GM12875 (cell line): ENCODE results near the gene LAMTOR4.
"Not testable (repeated sequence)": the region's sequence is repeated elsewhere in the genome, so short reads cannot be mapped to it uniquely, and the experiment has no call there.

Experiments used
- H3K4me3 ChIP-seq: one replicate; pipeline ENCODE4 v1.5.1; 2011; ENCODE audit warnings: low read depth, low read length, control low read depth
- TF ChIP-seq, protein P1 (sequence below): IDR thresholded peaks from 2 replicates; pipeline ENCODE4 v1.5.1; 2011; ENCODE audit warnings: low read depth, mild to moderate bottlenecking, control low read depth, inconsistent platforms, low read length, moderate library complexity, borderline replicate concordance; ENCODE audit not compliant: insufficient read depth

The LAMTOR4 gene

DNA sequence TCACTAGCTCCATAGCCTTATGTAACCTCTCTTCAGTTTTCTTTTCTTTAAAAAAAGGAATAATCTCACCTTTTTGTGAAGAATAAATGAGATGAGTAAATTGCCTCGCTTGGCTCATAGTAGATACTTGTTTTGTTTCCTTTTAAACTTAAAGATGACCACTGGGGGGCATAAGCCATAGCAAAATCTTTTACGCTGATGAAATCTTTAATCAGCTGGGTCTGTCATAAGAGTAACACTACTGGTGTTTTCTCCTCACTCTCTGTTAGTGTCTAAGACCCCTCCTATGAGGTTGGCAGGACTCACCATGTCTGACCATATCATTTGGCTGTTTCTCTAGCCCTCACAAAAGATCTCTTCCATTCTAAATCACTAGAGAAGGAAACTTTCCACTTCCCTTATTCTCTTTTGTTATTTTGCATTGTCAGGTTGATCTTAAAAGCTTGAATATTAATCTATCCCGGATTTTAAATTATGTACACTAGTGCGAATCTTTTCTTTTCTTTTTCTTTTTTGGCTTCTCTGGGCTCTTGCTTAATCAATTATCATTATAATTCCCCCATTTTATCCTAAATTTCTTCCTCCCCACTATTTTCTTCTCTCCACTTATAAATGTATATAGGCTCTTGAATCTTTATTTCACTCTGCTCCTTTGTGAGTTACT is 41.5 kb downstream of the LAMTOR4 start:
- no peak overlapping the region for H3K4me3 ChIP-seq
- TF ChIP-seq, protein P1, sequence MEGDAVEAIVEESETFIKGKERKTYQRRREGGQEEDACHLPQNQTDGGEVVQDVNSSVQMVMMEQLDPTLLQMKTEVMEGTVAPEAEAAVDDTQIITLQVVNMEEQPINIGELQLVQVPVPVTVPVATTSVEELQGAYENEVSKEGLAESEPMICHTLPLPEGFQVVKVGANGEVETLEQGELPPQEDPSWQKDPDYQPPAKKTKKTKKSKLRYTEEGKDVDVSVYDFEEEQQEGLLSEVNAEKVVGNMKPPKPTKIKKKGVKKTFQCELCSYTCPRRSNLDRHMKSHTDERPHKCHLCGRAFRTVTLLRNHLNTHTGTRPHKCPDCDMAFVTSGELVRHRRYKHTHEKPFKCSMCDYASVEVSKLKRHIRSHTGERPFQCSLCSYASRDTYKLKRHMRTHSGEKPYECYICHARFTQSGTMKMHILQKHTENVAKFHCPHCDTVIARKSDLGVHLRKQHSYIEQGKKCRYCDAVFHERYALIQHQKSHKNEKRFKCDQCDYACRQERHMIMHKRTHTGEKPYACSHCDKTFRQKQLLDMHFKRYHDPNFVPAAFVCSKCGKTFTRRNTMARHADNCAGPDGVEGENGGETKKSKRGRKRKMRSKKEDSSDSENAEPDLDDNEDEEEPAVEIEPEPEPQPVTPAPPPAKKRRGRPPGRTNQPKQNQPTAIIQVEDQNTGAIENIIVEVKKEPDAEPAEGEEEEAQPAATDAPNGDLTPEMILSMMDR = peak; percentile 12; the same call in 1 of the 2 replicates

DNA sequence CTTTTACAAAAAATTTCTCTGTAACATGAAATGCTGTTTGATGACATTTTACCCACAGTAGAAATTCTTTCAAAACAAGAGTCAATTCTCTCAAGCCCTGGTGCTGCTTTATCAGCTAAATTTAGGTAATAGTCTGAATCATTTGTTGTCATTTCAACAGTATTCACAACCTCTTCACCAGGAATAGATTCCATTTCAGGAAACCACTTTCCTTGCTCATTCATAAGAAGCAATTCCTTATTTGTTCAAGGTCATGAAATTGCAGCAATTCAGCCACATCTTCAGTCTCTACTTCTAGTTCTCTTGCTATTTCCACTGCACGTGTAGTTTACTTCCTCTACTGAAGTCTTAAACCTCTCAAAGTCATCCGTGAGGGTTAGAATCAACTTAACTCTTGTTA is 43.1 kb downstream of the LAMTOR4 start:
- no peak overlapping the region for H3K4me3 ChIP-seq
- TF ChIP-seq, protein P1 = no peak

DNA sequence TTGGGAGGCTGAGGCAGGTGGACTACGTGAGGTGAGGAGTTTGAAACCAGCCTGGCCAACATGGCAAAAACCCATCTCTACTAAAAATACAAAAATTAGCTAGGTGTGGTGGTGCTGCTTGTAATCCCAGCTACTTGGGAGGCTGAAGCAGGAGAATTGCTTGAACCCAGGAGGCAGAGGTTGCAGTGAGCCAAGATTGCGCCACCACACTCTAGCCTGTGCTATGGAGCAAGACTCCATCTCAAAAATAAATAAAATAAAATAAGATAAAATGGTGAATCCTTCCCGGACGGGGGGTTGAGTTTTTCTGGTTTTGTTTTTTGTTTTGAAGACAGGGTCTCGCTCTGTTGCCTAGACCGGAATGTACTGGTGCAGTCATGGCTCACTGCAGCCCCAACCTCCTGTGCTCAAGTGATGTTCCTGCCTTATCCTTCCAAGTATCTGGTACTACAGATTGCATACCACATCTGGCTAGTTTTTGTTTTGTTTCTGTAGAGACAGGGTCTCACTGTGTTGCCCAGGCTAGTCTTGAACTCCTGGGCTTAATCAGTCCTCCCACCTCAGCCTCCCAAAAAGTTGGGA is 43.7 kb downstream of the LAMTOR4 start:
- not testable (repeated sequence) for H3K4me3 ChIP-seq

DNA sequence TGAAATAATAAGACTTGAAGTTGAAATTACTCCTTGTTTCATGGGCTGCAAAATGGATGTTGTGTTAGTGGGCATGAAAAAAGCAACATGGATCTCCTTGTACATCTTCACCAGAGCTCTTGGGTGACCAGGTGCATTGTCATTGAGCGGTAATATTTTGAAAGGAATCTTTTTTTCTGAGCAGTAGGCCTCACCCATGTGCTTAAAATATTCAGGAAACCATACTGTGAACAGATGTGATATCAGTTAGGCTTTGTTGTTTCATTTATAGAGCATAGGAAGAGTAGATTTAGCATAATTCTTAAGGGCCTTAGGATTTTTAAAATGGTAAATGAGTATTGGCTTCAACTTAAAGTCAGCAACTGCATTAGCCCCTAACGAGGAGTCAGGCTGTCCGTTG is 44.3 kb downstream of the LAMTOR4 start:
- TF ChIP-seq, protein P1 = no peak
- H3K4me3 ChIP-seq = no peak overlapping the region

DNA sequence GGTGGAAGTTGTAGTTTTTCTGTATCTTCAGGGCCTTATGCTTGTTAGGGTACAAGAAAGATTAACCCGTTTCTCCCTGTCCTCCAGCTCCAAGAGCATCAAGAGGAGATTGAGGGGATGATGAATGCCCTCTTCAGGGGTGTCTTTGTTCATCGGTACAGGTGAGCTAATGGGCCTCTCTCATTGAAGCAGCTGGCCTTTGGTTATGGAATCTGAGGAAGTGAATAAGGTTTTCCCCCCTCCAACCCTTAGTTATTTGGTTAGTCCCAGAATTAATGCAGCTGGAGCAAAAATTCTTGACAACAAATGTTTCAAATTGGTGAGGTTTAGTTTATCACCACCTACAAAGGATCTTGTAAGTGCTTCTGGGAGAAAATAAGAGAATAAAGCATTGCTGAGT is 46.5 kb downstream of the LAMTOR4 start:
- no peak overlapping the region for H3K4me3 ChIP-seq
- TF ChIP-seq, protein P1 = no peak

DNA sequence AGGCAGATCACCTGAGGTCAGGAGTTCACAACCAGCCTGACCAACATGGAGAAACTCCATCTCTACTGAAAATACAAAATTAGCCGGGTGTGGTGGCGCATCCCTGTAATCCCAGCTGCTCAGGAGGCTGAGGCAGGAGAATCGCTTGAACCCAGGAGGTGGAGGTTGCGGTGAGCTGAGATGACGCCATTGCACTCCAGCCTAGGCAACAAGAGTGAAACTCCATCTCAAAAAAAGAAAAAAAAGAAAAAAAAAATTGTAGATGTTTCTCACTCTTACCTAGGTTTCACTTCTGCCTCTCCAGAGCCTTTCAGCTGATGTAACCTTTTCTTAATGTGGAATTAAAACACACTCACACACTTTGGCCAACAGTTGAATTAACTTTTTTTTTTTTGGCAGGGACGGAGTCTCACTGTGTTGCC is 47.2 kb downstream of the LAMTOR4 start:
- H3K4me3 ChIP-seq = not testable (repeated sequence)

DNA sequence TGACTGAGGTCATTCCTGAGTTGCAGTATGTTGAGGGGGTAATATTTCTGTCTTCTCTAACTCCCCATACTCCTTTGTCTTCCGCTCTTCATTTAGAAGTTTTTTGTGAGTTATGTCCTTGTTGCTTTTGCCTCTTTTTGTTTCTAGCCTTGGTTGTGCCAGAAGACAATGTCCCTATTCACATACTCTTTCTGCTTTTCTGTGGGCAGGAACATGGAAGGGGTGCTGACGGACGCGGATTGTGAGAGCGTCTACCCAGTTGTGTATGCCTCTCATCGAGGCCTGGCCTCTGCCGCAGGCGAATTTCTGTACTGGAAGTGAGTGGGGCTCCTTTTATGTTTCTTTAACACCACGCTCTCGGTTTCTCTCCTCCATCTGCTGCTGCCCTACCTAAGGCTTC is 49.5 kb downstream of the LAMTOR4 start:
- TF ChIP-seq, protein P1 = no peak
- H3K4me3 ChIP-seq = no peak overlapping the region

DNA sequence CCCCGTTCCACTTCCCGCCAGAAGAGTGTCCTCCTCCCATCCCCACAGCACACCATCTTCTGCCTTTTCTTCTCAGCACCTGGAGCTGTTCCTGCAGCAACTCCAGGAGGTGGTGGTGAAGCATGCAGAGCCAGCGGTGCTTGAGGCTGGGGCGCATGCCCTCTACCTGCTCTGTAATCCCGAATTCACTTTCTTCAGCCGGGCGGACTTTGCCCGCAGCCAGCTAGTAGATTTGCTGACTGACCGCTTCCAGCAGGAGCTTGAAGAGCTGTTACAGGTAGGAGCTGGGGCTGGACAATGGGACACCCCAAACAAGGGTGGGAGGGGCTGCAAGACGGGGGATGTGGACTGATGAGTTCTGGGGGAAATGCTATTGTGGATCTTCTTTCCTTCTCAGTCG is 52.0 kb downstream of the LAMTOR4 start:
- TF ChIP-seq, protein P1 = no peak
- no peak overlapping the region for H3K4me3 ChIP-seq
